SU-DHL-6 (cell line): ENCODE results near the gene USP17L13.
"Not testable (repeated sequence)": the region's sequence is repeated elsewhere in the genome, so short reads cannot be mapped to it uniquely, and the experiment has no call there.

ENCODE experiments used
- EZH2phosphoT487 ChIP-seq: fragments of 200-600 bp; sonication (generic), shearing (Covaris generic); conservative IDR thresholded peaks from 2 replicates; pipeline ENCODE4 v1.6.1; 2018; ENCODE audit warnings: mild to moderate bottlenecking, antibody characterized with exemption, low read length, moderate library complexity, mixed read lengths
- TF ChIP-seq, protein P1 (sequence below): fragments of 200-600 bp; sonication (generic); IDR thresholded peaks from one replicate; pipeline ENCODE4 v1.5.1; 2017; ENCODE audit warnings: antibody characterized with exemption, mild to moderate bottlenecking, low read length, moderate library complexity; ENCODE audit not compliant: insufficient read depth, poor library complexity, severe bottlenecking

DNA sequence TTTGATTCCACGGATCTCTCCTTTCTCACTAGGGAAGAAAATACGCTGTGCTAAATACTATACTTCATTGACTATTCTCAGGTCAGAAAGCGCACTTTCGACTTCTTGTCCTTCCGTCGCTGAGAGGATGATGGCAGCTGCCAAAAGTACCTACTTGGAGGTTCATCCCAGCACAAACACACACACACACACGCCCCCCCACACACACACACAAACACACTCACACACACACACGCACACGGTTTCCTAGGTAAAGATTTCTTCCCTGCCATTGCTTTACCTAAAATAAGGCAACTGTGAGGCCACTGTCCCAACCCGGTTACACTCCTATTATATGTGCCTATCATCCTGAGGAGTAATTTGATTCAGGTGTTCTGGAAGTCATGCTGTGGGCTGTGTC, 47.0 kb downstream of the USP17L13 start:
- TF ChIP-seq, protein P1, sequence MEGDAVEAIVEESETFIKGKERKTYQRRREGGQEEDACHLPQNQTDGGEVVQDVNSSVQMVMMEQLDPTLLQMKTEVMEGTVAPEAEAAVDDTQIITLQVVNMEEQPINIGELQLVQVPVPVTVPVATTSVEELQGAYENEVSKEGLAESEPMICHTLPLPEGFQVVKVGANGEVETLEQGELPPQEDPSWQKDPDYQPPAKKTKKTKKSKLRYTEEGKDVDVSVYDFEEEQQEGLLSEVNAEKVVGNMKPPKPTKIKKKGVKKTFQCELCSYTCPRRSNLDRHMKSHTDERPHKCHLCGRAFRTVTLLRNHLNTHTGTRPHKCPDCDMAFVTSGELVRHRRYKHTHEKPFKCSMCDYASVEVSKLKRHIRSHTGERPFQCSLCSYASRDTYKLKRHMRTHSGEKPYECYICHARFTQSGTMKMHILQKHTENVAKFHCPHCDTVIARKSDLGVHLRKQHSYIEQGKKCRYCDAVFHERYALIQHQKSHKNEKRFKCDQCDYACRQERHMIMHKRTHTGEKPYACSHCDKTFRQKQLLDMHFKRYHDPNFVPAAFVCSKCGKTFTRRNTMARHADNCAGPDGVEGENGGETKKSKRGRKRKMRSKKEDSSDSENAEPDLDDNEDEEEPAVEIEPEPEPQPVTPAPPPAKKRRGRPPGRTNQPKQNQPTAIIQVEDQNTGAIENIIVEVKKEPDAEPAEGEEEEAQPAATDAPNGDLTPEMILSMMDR, result not testable (repeated sequence)
- not testable (repeated sequence) for TF ChIP-seq EZH2phosphoT487
